HCT116 (cell line): Measurements from ENCODE around the gene BRCA2. TPM values are rescaled to one million over a fixed set of nuclear protein-coding genes. Genes with fewer than 3 reads are reported as not detected.

Experiments
- ATAC-seq: fragments of 200-7000 bp; cut with Tn5 transposase; 2 replicates; pipeline ENCODE4 v1.9.1; 2020; ENCODE audit warnings: mild to moderate bottlenecking, moderate library complexity
- BruUV-seq: library from RNA; stranded (reverse); fragments of 400-500 nt; replicated peaks from 2 replicates; lab custom pipeline; 2021; lab: Mats Ljungman, UMichigan
- CTCF ChIA-PET: fragments of 300-600 bp; sonication (Branson Sonifier 250); formaldehyde crosslinking; loops from one replicate; lab custom pipeline; 2021; ENCODE audit warnings: antibody characterized with exemption; lab: Charles Lee
- POLR2A ChIA-PET: fragments of 300-600, 350-600 bp; sonication (Branson Sonifier 250); formaldehyde crosslinking; loops from one replicate; lab custom pipeline; 2021; ENCODE audit warnings: antibody characterized with exemption; lab: Charles Lee
- RAD21 ChIA-PET, 2 experiments: fragments of 300-600 bp; sonication (Branson Sonifier 250); formaldehyde crosslinking; loops; one replicate each; lab custom pipeline; 2023; ENCODE audit warnings: low total read pairs in 2 of 2; ENCODE audit not compliant: uncharacterized antibody in 2 of 2, unreplicated experiment in 2 of 2, low non-redundant PET in 1 of 2; lab: Charles Lee
- DNase-seq: peaks from one replicate; pipeline ENCODE4 v3.0.0-alpha.2; 2010; ENCODE audit warnings: low read depth, low spot score
- H2AFZ ChIP-seq: fragments of 200-600 bp; shearing (Covaris generic), sonication (generic); 2 replicates; pipeline ENCODE4 v1.6.1; 2017; ENCODE audit warnings: low read depth, mixed run types, mixed read lengths, antibody characterized with exemption, low read length; ENCODE audit not compliant: poor library complexity, severe bottlenecking
- H3K27ac ChIP-seq: 2 replicates; pipeline ENCODE4 v1.5.1; 2012; ENCODE audit warnings: low read depth, low read length
- H3K27me3 ChIP-seq: fragments of 200-600 bp; sonication (generic); 2 replicates; pipeline ENCODE4 v1.6.1; 2016; ENCODE audit warnings: mixed run types, low read length, mixed read lengths; ENCODE audit not compliant: insufficient read depth
- H3K36me3 ChIP-seq, 2 experiments: fragments of 200-500 bp in 1 of 2; fragments of 200-600 bp in 1 of 2; sonication (Bioruptor generic) in 1 of 2; sonication (generic) in 1 of 2; 2 replicates each; pipeline versions ENCODE4 v1.5.1 to v1.6.1; 2014 to 2016; ENCODE audit warnings: low read length in 2 of 2, inconsistent platforms in 1 of 2, mixed read lengths in 1 of 2, mixed run types in 1 of 2; ENCODE audit not compliant: insufficient read depth in 2 of 2, control insufficient read depth in 1 of 2
- H3K4me1 ChIP-seq, 2 experiments: fragments of 200-600 bp in 1 of 2; sonication (generic) in 1 of 2; 2 replicates each; pipeline versions ENCODE4 v1.5.1 to v1.6.1; 2012 to 2017; ENCODE audit warnings: low read length in 2 of 2, inconsistent platforms in 1 of 2, mild to moderate bottlenecking in 1 of 2, mixed read lengths in 1 of 2, mixed run types in 1 of 2, moderate library complexity in 1 of 2; ENCODE audit not compliant: insufficient read depth in 2 of 2, control insufficient read depth in 1 of 2
- H3K4me2 ChIP-seq: fragments of 200-600 bp; sonication (generic); 2 replicates; pipeline ENCODE4 v1.6.1; 2017; ENCODE audit warnings: mixed run types, low read length, mixed read lengths
- H3K4me3 ChIP-seq, 2 experiments: fragments of 200-600 bp in 1 of 2; sonication (generic) in 1 of 2; replicated peaks in 1 of 2; 2 replicates each; pipeline ENCODE4 v1.5.1; 2011 to 2016; ENCODE audit warnings: low read length in 2 of 2, control low read depth in 1 of 2, low read depth in 1 of 2, mild to moderate bottlenecking in 1 of 2, mixed read lengths in 1 of 2, mixed run types in 1 of 2
- H3K79me2 ChIP-seq: fragments of 200-600 bp; sonication (generic); 2 replicates; pipeline ENCODE4 v1.6.1; 2017; ENCODE audit warnings: mild to moderate bottlenecking, mixed run types, low read length, moderate library complexity, mixed read lengths; ENCODE audit not compliant: insufficient read depth
- H3K9ac ChIP-seq: fragments of 200-600 bp; sonication (generic); 2 replicates; pipeline ENCODE4 v1.6.1; 2016; ENCODE audit warnings: low read length, mixed read lengths
- H3K9me2 ChIP-seq: fragments of 200-600 bp; sonication (generic), shearing (Covaris generic); 2 replicates; pipeline ENCODE4 v1.6.1; 2017; ENCODE audit warnings: mixed run types, mild to moderate bottlenecking, moderate library complexity; ENCODE audit not compliant: insufficient read depth
- H3K9me3 ChIP-seq, 2 experiments: fragments of 200-500 bp in 1 of 2; fragments of 200-600 bp in 1 of 2; sonication (Bioruptor generic) in 1 of 2; sonication (generic) in 1 of 2; 2 replicates each; pipeline ENCODE4 v1.6.1; 2014 to 2017; ENCODE audit warnings: low read length in 2 of 2, mixed read lengths in 2 of 2, inconsistent platforms in 1 of 2, low read depth in 1 of 2, mild to moderate bottlenecking in 1 of 2, mixed run types in 1 of 2, moderate library complexity in 1 of 2; ENCODE audit not compliant: control insufficient read depth in 1 of 2, insufficient read depth in 1 of 2
- H4K20me1 ChIP-seq: fragments of 200-600 bp; sonication (generic), shearing (Covaris generic); 2 replicates; pipeline ENCODE4 v1.6.1; 2017; ENCODE audit warnings: mixed run types, mild to moderate bottlenecking, moderate library complexity; ENCODE audit not compliant: insufficient read depth
- ATF3 ChIP-seq: IDR thresholded peaks from 2 replicates; pipeline ENCODE4 v1.6.1; 2012
- CBX3 ChIP-seq: IDR thresholded peaks from 2 replicates; pipeline ENCODE4 v1.6.1; 2012; ENCODE audit warnings: low read depth
- CTCF ChIP-seq, 3 experiments: fragments of 200-600 bp in 1 of 3; sonication (generic) in 1 of 3; IDR thresholded peaks in 2 of 3; conservative IDR thresholded peaks in 1 of 3; 2 replicates each; pipeline ENCODE4 v1.5.1; 2012 to 2017; ENCODE audit warnings: low read depth in 2 of 3, low read length in 2 of 3, antibody characterized with exemption in 1 of 3, borderline replicate concordance in 1 of 3, control low read depth in 1 of 3, mild to moderate bottlenecking in 1 of 3, mixed read lengths in 1 of 3, mixed run types in 1 of 3, moderate library complexity in 1 of 3; ENCODE audit not compliant: insufficient read depth in 1 of 3
- EGR1 ChIP-seq: IDR thresholded peaks from 2 replicates; pipeline ENCODE4 v1.6.1; 2012; ENCODE audit warnings: low read depth
- EZH2 ChIP-seq: fragments of 200-600 bp; sonication (generic); IDR thresholded peaks from 2 replicates; pipeline ENCODE4 v1.6.1; 2017; ENCODE audit warnings: antibody characterized with exemption, mixed run types
- FOSL1 ChIP-seq: IDR thresholded peaks from 2 replicates; pipeline ENCODE4 v1.6.1; 2012; ENCODE audit warnings: low read depth
- JUND ChIP-seq: IDR thresholded peaks from 2 replicates; pipeline ENCODE4 v1.6.1; 2012
- MAX ChIP-seq: IDR thresholded peaks from 2 replicates; pipeline ENCODE4 v1.6.1; 2012
- POLR2A ChIP-seq: IDR thresholded peaks from 2 replicates; pipeline ENCODE4 v1.7.0; 2011; ENCODE audit warnings: borderline replicate concordance; ENCODE audit not compliant: insufficient read depth, insufficient read length; ENCODE audit errors: extremely low read depth
- POLR2AphosphoS5 ChIP-seq: IDR thresholded peaks from 2 replicates; pipeline ENCODE4 v1.6.1; 2011; ENCODE audit warnings: mild to moderate bottlenecking, low read depth, low read length, moderate library complexity
- RAD21 ChIP-seq: IDR thresholded peaks from 2 replicates; pipeline ENCODE4 v1.6.1; 2012; ENCODE audit warnings: low read depth, mild to moderate bottlenecking
- REST ChIP-seq: IDR thresholded peaks from 2 replicates; pipeline ENCODE4 v1.6.1; 2012; ENCODE audit warnings: low read depth
- SIN3A ChIP-seq: IDR thresholded peaks from 2 replicates; pipeline ENCODE4 v1.6.1; 2012; ENCODE audit warnings: low read depth
- SP1 ChIP-seq: IDR thresholded peaks from 2 replicates; pipeline ENCODE4 v1.6.1; 2012; ENCODE audit warnings: low read depth
- SRF ChIP-seq: IDR thresholded peaks from 2 replicates; pipeline ENCODE4 v1.6.1; 2012; ENCODE audit warnings: low read depth
- TCF7L2 ChIP-seq: IDR thresholded peaks from 2 replicates; pipeline ENCODE4 v1.7.0; 2011; ENCODE audit warnings: borderline replicate concordance, inconsistent platforms; ENCODE audit not compliant: insufficient read depth, insufficient read length; ENCODE audit errors: extremely low read depth
- YY1 ChIP-seq: IDR thresholded peaks from 2 replicates; pipeline ENCODE4 v1.6.1; 2011; ENCODE audit warnings: low read length, low read depth, moderate library complexity, mild to moderate bottlenecking; ENCODE audit not compliant: insufficient replicate concordance; ENCODE audit errors: extremely low read depth
- ZBTB33 ChIP-seq: IDR thresholded peaks from 2 replicates; pipeline ENCODE4 v1.6.1; 2011; ENCODE audit warnings: mild to moderate bottlenecking, low read length, moderate library complexity; ENCODE audit not compliant: insufficient replicate concordance; ENCODE audit errors: extremely low read depth
- ZFX ChIP-seq: fragments of 450-650 bp; IDR thresholded peaks from 2 replicates; pipeline ENCODE4 v1.6.1; 2017
- ZNF274 ChIP-seq: fragments of 200-500 bp; sonication (Bioruptor generic); IDR thresholded peaks from 2 replicates; pipeline ENCODE4 v1.6.1; 2014; ENCODE audit warnings: mild to moderate bottlenecking, low read depth, low read length, inconsistent platforms
- intact Hi-C: fragments of 100-400 bp; cut with micrococcal nuclease; formaldehyde crosslinking; loops from 2 replicates; pipeline ENCODE4 v1.10.0; 2022
- total RNA-seq: library from RNA; stranded (reverse); gene quantifications from one replicate; pipeline ENCODE4 v1.2.1, GENCODE V29; 2021; ENCODE audit not compliant: unreplicated experiment

The BRCA2 gene
- total RNA-seq, 1 experiment from 2014 or later: 14.2 TPM

- H3K9ac ChIP-seq: no peak overlapping the region
- intact Hi-C loops: no loop called here
- ChIA-PET POLR2A (no interaction called here), CTCF (no interaction called here), RAD21 (no interaction called here)
- BruUV-seq: no TSS peak
- H3K27me3 ChIP-seq: no peaks in the 10 kb centered on the region
- H3K9me3 ChIP-seq: no peaks in the 10 kb centered on the region
- no peaks in the 10 kb centered on the region for H3K9me2 ChIP-seq
- no peaks in the 10 kb centered on the region for H3K79me2 ChIP-seq
- ATAC-seq (no peak), DNase-seq (no peak)
- no peaks in the 10 kb centered on the region for H3K4me1 ChIP-seq
- peaks cover 0 to 4% of the 10 kb centered on the region in 2 experiments; a peak in 1 of 4 replicates for H3K36me3 ChIP-seq
- no peak overlapping the region for H3K4me3 ChIP-seq
- no peaks in the 10 kb centered on the region for H4K20me1 ChIP-seq
- no peak overlapping the region for H3K27ac ChIP-seq
- H2AFZ ChIP-seq: no peak overlapping the region
- H3K4me2 ChIP-seq: no peak overlapping the region
- no peak for TF ChIP-seq FOSL1
- TF ChIP-seq EZH2: no peak
- no peak for TF ChIP-seq SRF
- no peak for TF ChIP-seq SIN3A
- TF ChIP-seq ZBTB33: no peak
- no peak for TF ChIP-seq ZFX
- TF ChIP-seq MAX: no peak
- TF ChIP-seq POLR2A: no peak
- TF ChIP-seq REST: no peak
- TF ChIP-seq CBX3: no peak
- no peak for TF ChIP-seq POLR2AphosphoS5
- TF ChIP-seq ATF3: no peak
- no peak for TF ChIP-seq CTCF (IDR thresholded peaks at IDR 0.05 in 2 of 3, conservative IDR thresholded peaks at IDR 0.05 in 1 of 3; ENCODE audit: borderline replicate concordance in 1 of 3, insufficient read depth in 1 of 3, low read depth in 2 of 3, low read length in 2 of 3)
- no peak for TF ChIP-seq YY1
- TF ChIP-seq ZNF274: no peak
- TF ChIP-seq TCF7L2: no peak
- TF ChIP-seq RAD21: no peak
- no peak for TF ChIP-seq EGR1
- TF ChIP-seq SP1: no peak
- TF ChIP-seq JUND: no peak
Observed at GRCh38 chr13:32432856-32433255, 117.5 kb downstream of the BRCA2 start.
